ENCODE results near the gene PYGB. TPM values are rescaled to one million over a fixed set of nuclear protein-coding genes. Genes with fewer than 3 reads are reported as not detected.

The PYGB gene
- total RNA-seq, 1 donor = 203 TPM

DNA sequence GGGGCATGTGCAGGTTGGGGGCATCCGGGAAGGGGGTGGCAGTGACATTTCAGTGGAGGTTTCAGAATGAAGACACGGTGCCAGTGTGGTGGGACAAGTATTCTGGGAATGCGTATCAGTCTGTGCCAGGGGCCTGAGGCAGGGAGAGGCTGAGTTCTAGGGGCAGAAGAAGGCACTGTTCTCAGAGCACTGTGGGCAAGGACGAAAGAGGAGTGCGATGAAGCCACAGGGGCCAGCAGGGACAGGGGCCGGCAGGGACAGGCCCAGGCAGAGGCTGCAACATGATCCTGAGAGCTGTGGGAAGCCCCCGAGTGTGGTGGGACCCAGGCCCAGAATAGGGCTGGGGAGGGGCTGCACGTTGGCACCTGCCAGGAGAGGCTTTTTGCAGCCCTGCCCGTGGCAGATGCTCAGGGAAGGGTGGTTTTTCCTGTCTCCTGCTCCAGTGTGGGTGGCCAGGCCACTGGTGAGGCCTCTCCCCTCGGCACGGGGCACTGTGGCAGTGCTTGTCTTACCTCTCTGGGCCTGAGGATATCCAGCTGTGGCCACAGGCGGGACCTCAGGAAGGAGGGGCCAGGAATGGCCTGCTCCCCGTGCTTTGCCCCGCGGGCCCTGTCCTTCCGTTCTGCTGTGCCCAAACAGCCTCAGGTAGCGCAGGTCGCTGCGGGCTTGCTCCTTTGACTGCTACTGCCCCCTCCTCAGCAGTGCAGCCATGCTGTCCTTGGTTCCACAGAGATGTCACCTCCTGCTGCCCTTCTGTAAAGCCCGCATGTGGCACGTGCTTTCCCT, 42.4 kb upstream of the PYGB start:
- no peak for DNase-seq (ENCODE audit: low read depth)

DNA sequence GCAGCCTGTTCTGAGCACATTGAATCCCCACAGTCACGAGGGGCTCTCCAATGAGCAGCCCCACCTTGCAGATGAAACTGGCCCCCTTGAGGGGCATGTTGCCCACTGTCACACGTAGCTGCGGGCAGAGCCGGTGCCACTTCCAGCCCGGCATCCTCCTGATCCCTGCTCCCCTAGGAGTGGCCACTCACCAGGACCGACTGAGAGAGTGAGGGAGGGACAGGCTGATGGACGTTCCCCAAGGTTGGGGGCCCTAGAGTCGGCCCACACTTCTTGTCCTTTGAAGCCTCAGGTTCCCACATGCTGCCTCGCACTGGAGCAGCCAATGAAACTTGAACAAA, 41.9 kb upstream of the PYGB start:
- H3K4me3 ChIP-seq (ENCODE audit: low read depth, low read length) = no peak overlapping the region
- no peak for TF ChIP-seq CTCF (IDR thresholded peaks at IDR 0.05; ENCODE audit: insufficient read depth, low read length)
- DNase-seq (ENCODE audit: low read depth) = no peak

More for the DNA sequence above, 42.4 kb upstream of the PYGB start:
- no peak for TF ChIP-seq CTCF (IDR thresholded peaks at IDR 0.05; ENCODE audit: insufficient read depth, low read length)
- no peak overlapping the region for H3K4me3 ChIP-seq (ENCODE audit: low read depth, low read length)

GRCh38 chr20:25206548-25206947, 41.3 kb upstream of the PYGB start:
- no peak for TF ChIP-seq CTCF (IDR thresholded peaks at IDR 0.05; ENCODE audit: insufficient read depth, low read length)

DNA sequence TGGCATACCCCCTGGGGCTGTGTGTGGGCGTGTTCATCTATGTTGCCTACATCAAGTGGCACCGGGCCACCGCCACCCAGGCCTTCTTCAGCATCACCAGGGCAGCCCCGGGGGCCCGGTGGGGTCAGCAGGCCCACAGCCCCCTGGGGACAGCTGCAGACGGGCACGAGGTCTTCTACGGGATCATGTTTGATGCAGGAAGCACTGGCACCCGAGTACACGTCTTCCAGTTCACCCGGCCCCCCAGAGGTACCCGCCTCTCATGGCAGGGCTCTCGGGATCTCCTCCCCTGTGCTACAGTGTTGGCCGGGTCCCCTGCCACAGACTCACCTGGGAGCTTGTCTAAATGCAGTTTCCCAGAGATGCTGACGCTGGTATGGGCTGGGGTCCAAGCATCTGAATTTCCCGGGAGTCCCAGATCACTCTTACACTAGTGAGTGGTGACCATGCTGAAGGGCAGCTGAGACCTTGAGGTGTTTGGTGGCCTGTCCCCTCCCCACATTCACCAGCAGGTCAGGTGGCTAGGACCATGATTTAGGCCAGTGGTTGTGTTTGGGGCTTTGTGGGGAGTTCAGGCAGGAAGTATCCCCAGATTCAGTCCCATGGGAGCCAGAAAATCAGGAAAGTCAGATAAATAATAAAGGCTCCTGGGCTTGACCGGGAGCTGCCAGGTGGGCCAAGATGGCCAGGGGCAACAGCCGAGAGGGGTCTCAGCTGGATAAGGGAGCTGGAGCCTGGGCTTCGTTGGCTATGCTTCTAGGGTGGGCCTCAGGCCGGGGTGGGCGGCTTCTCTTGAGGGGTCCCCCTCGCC, 40.5 kb upstream of the PYGB start:
- no peak for TF ChIP-seq CTCF (IDR thresholded peaks at IDR 0.05; ENCODE audit: insufficient read depth, low read length)
- H3K4me3 ChIP-seq (ENCODE audit: low read depth, low read length) = no peak overlapping the region
- no peak for DNase-seq (ENCODE audit: low read depth)

More at GRCh38 chr20:25206548-25206947, 41.3 kb upstream of the PYGB start:
- no peak for DNase-seq (ENCODE audit: low read depth)
- H3K4me3 ChIP-seq (ENCODE audit: low read depth, low read length) = no peak overlapping the region

- DNase-seq (ENCODE audit: low read depth) = no peak
- TF ChIP-seq CTCF (IDR thresholded peaks at IDR 0.05; ENCODE audit: insufficient read depth, low read length) = no peak
- H3K4me3 ChIP-seq (ENCODE audit: low read depth, low read length) = no peak overlapping the region
Observed at GRCh38 chr20:25207960-25208534, 39.8 kb upstream of the PYGB start.

DNA sequence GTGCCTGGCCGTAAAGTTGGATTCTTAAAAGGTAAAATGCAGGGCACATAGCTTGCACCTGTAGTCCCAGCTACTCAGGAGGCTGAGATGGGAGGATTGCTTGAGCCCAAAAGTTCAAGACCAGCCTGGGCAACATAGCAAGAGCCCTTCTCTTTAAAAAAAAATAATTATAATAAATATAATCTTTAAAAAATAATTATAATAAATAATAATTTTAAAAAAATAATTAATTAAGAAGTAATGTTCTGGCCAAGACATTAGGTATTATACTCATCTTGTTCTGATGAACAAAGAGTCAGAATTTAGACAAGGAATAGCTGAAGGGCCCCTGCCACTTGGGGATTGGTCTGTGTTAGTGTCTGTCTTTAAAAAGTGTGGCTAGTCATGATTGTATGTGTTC, 38.5 kb upstream of the PYGB start:
- no peak for TF ChIP-seq CTCF (IDR thresholded peaks at IDR 0.05; ENCODE audit: insufficient read depth, low read length)
- DNase-seq (ENCODE audit: low read depth) = no peak
- no peak overlapping the region for H3K4me3 ChIP-seq (ENCODE audit: low read depth, low read length)
